GM12892 (cell line): ENCODE measurements around the gene ZNF814.

Source experiments
- POLR2A ChIP-seq: IDR thresholded peaks from 2 replicates; pipeline ENCODE4 v1.6.1; 2011; ENCODE audit warnings: low read depth, low read length, control low read depth
- POLR2AphosphoS5 ChIP-seq: IDR thresholded peaks from 2 replicates; pipeline ENCODE4 v1.6.1; 2011; ENCODE audit warnings: low read depth, low read length, control low read depth
- TAF1 ChIP-seq: IDR thresholded peaks from 2 replicates; pipeline ENCODE4 v1.6.1; 2011; ENCODE audit warnings: low read depth, mild to moderate bottlenecking, control low read depth, low read length, borderline replicate concordance

- TF ChIP-seq POLR2AphosphoS5 (no peak), POLR2A (no peak), TAF1 (no peak)
Measured at GRCh38 chr19:57818378-57818777, 70.5 kb downstream of the ZNF814 start.
